HL-60 (cell line): Measurements from ENCODE around the gene KLHL36.
"Not testable (repeated sequence)": the region's sequence is repeated elsewhere in the genome, so short reads cannot be mapped to it uniquely, and the experiment has no call there.

ENCODE experiments used
- DNase-seq, 2 experiments: peaks; one replicate each; pipeline ENCODE4 v3.0.0-alpha.2; 2010 to 2020; ENCODE audit warnings: low read depth in 1 of 2, low spot score in 1 of 2
- H3K27ac ChIP-seq: fragments of 250-450 bp; sonication (Bioruptor Pico); replicated peaks from 2 replicates; pipeline ENCODE4 v1.5.1; 2020; ENCODE audit warnings: mild to moderate bottlenecking, moderate library complexity
- H3K27me3 ChIP-seq: fragments of 250-450 bp; sonication (Bioruptor Pico); 2 replicates; pipeline ENCODE4 v1.5.1; 2021; ENCODE audit warnings: mild to moderate bottlenecking, moderate library complexity; ENCODE audit not compliant: insufficient read depth, poor library complexity, severe bottlenecking
- H3K4me3 ChIP-seq: replicated peaks from 2 replicates; pipeline ENCODE4 v1.5.1; 2011; ENCODE audit warnings: mild to moderate bottlenecking, control low read depth, low read length; ENCODE audit not compliant: insufficient read depth
- GABPA ChIP-seq: IDR thresholded peaks from 2 replicates; pipeline ENCODE4 v1.6.1; 2012; ENCODE audit warnings: low read depth
- POLR2AphosphoS5 ChIP-seq: IDR thresholded peaks from 2 replicates; pipeline ENCODE4 v1.6.1; 2012; ENCODE audit warnings: low read depth
- REST ChIP-seq: IDR thresholded peaks from 2 replicates; pipeline ENCODE4 v1.6.1; 2012; ENCODE audit warnings: low read depth; ENCODE audit not compliant: insufficient replicate concordance
- SPI1 ChIP-seq: IDR thresholded peaks from 2 replicates; pipeline ENCODE4 v1.6.1; 2012; ENCODE audit warnings: low read depth, mild to moderate bottlenecking, borderline replicate concordance
- TF ChIP-seq, protein P1 (sequence below): IDR thresholded peaks from one replicate; pipeline ENCODE4 v1.5.1; 2011; ENCODE audit warnings: low read length, control low read depth, inconsistent platforms; ENCODE audit not compliant: insufficient read depth

KLHL36 gene

DNA sequence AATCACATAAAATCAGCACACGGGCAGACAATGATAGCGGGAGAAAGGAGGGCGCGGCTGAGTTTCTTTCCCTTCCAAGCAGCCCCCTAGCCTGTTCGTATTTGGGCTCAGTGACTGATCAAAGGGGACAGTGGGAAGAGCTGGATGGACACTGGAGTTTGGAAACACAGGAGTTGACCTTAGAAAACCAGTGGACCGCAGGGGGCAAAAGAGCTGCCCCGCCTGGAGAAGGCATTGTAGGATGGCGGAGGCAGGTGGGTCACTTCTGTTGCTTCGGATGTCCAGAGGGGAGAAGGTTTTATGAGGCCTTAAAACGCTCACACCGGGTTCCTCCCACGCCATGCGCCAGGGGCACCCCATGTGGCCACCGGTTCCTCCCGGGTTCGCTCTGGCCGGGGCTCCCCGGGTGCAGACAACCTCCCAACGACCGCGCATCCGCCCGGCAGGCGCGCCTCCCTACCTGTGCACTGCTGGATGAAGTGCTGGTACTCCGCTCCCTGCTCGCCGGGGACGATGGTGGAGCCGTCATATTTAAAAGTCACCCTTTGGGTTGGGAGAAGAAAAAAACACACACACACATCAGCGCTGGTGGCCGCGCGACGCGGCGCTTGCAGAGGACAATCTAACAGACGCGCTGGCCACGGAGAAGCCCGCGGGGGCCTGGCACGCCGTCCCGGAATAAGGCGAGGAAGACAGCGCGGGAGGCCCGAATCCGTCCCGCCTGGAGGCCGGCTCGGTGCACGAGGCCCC is 31.1 kb upstream of the KLHL36 start:
- TF ChIP-seq SPI1 (no peak), POLR2AphosphoS5 (peak; percentile 2; the same call in 1 of the 2 replicates)
- Histone ChIP-seq H3K4me3 (peak overlapping the region; percentile 90), H3K27me3 (no peaks in the 10 kb centered on the region), H3K27ac (peak overlapping the region; percentile 79)
- peak in 1 of 2 experiments; percentile 28 for DNase-seq

DNA sequence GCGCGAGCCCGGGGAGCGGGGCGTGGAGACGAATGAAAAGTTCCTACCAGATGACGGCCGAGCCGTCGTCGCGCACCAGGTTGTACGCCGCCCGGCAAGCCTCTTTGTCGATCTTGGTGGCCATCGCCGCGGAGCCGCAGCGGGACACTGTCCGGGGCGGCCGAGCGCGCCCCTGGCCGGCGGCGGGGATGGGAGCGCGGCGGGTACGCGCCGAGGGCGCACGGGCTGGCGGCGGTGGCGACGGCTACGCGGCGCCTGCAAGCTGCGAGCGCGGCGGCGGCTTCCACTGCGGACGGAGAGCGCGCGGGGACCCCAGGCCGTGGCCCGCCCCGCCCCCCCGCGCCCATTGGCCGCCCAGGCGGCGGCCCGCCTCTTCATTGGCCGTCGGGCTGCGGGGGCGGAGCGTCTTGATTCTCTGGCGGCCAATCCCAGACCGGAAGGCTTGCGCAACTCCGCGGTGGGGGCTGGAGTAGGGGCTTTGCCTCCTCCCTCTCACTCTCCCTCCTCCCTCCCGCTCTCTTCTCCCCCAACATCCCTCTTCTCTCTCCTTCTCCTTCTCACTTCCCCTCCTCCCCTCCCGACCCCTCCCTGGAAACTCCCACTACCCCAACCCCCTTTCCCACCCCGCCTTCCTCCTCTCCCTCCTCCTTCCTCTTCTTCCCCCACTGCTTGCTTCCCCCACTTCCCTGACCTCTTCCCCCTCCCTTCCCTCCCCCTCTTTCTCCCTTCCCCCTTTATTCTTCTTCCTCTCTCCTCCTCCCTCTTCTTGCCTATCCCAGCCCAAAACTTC is 30.3 kb upstream of the KLHL36 start, which contains the start of gene COTL1:
COTL1 (minus strand) TSS at position 288 of the 790 bp plus-strand sequence; CDS start at position 124, 164 bp downstream.
- DNase-seq, result peak; percentile 98 to 99
- peak within 1 kb of the TSS; percentile 90 for H3K4me3 ChIP-seq
- no peaks in the 10 kb centered on the region for H3K27me3 ChIP-seq
- TF ChIP-seq, protein P1, sequence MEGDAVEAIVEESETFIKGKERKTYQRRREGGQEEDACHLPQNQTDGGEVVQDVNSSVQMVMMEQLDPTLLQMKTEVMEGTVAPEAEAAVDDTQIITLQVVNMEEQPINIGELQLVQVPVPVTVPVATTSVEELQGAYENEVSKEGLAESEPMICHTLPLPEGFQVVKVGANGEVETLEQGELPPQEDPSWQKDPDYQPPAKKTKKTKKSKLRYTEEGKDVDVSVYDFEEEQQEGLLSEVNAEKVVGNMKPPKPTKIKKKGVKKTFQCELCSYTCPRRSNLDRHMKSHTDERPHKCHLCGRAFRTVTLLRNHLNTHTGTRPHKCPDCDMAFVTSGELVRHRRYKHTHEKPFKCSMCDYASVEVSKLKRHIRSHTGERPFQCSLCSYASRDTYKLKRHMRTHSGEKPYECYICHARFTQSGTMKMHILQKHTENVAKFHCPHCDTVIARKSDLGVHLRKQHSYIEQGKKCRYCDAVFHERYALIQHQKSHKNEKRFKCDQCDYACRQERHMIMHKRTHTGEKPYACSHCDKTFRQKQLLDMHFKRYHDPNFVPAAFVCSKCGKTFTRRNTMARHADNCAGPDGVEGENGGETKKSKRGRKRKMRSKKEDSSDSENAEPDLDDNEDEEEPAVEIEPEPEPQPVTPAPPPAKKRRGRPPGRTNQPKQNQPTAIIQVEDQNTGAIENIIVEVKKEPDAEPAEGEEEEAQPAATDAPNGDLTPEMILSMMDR, result no peak
- TF ChIP-seq SPI1 (no peak; the same call in 1 of the 2 replicates), REST (peak; percentile 36), GABPA (no peak)
- peak within 1 kb of the TSS; percentile 79 for H3K27ac ChIP-seq

DNA sequence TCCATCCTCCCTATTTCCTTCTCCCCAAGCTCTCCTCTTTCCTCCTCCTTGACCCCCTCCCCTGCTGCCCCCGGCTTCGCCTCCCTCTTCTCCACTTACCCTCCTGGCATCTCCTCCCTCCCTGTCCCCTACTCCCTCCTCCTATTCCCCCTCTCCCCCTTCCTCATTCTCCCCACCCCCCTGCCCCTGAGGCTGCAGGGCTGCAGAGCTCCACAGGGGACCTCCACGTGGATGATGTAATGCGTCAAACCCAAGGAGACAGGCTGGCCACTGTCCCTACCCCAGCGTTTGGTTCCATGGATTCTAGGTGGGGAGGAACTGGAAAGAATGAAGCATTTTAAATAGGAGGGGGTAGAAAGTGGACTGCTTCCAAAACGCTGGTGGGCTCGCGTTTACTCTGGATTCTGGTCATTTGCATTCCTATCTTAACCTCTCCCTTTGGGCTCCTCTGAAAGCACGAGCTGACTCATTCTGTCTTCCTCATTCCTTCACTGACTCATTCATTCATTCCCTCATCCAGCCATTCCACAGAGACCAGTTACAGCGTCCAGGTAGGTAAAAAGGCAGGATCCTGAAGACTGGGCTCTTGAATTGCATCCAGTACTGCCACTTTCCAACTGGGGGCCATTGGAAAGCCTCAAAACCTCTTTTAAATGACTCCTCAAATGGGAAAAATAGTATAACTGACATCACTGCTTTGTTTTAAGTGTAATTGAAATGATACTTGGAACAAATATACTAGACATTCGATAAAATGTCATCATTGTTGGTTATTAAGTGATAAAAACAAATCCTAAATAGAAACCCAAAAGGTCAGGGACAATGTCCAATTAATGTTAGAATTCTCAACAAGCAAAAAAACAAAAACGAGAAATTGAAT is 29.5 kb upstream of the KLHL36 start:
- Histone ChIP-seq H3K27ac (no peak overlapping the region), H3K4me3 (no peak overlapping the region), H3K27me3 (no peaks in the 10 kb centered on the region)
- TF ChIP-seq REST (no peak), GABPA (no peak), SPI1 (no peak), POLR2AphosphoS5 (no peak)
- TF ChIP-seq, protein P1, result no peak
- peak in 1 of 2 experiments; percentile 47 for DNase-seq

- H3K27me3 ChIP-seq, H3K27ac ChIP-seq, DNase-seq, H3K4me3 ChIP-seq: not testable (repeated sequence)
These were observed 27.4 kb upstream of the KLHL36 start for GRCh38 chr16:84620913-84621312.
